HG03095 (cell line): ENCODE measurements around the gene FBXW11.
"Not testable (repeated sequence)": the region's sequence is repeated elsewhere in the genome, so short reads cannot be mapped to it uniquely, and the experiment has no call there.

Experiments used
- ATAC-seq: cut with Tn5 transposase; IDR thresholded peaks from one replicate; pipeline ENCODE4 v1.9.1; 2021; ENCODE audit warnings: moderate library complexity; ENCODE audit not compliant: unreplicated experiment

Gene FBXW11

DNA sequence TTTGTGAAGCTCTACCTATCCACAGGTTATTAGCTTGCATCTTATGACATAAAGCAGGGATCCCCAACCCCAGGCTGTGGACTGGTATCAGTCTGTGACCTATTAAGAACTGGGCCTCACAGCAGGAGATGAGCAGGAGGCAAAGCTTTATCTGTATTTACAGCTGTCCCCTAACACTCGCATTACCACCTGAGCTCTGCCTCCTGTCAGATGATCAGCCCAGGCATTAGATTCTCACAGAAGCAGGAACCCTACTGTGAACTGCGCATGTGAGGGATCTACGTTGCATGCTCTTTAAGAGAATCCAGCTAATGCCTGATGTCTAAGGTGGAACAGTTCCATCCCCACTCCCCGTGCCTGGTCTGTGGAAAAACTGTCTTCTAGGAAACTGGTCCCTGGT lies 19.7 kb downstream of the FBXW11 start:
- ATAC-seq, result no peak

DNA sequence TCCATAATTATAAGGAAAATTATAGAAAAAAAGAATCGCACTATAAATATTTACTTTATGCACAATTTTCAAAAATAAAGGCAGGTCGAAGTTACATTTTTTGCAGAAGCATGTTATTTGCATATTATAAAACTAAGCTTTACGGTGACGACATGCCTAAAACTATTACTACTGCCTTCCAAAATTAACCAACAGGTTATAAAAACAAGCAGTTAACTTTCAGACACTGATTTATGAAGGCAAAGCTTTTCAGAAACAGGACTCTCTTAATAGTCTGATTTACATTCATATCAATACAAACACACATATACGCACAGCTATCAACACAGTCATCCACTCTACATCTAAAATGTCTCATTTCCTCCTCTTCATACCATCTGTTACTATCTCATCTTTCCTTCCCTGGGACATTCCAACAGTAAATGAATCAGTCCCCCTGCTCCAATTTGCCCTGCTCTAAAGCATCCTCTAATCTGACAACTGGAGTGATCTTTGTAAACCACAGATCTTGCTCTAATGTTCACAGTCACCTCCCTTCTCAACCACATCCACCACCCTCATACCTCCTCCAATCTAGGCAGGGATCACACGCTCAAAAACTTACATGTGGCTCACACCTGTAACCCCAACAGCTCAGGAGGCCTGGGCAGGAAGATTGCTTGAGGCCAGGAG lies 21.6 kb downstream of the FBXW11 start:
- no peak for ATAC-seq

DNA sequence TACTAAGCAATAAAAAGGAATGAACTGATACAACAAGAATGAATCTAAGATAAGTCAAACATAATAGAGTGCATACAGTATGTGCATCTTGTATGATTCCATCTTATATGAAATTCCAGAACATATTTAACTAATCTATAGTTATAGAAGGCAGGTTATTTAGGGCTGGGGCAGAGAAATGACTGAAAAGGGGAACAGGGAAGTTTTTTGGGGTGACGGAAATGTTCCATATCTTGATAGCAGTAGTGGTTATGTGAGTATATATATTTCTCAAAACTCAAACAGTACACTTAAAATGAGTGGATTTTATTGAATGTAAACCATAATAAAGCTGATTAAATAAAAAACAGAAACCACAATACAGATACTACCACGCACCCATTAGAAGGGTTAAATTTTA lies 24.6 kb downstream of the FBXW11 start:
- no peak for ATAC-seq

DNA sequence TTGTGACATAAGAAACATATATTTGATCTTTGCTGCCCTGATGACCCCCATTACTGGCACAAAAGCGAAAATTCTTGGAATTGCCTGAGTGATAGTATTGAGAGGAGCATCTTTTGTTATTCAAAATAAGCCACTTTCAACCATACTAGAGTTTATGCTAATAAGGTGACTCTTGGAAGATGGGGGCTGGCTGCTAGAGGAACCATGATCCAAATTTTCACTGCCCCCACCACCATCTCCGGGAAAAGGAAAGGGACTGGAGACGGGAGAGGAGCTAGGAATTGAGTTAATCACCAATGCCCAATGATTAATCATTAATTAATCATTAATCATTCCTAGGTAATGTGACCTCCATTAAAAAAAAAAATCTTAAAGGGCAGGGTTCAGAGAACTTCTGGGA lies 25.6 kb downstream of the FBXW11 start:
- ATAC-seq, result no peak

DNA sequence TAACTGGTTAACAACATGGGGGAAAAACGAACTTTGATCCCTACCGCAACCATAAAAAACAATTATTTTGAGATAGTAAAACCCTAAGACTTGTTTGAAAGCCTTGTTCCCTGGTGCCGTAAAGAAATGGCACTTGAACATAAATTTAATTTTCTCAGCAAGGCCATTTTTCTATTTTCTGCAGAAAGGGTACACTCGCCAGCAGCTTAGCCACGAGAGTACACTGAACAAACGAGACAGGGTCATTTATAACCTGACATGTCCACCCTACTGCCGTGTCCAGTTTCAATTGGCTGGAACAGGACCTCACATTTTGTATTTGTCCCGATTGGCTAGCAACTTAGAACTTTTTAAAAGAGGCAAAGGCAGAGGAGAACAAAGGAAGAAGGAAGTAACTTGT lies 26.8 kb downstream of the FBXW11 start:
- no peak for ATAC-seq

DNA sequence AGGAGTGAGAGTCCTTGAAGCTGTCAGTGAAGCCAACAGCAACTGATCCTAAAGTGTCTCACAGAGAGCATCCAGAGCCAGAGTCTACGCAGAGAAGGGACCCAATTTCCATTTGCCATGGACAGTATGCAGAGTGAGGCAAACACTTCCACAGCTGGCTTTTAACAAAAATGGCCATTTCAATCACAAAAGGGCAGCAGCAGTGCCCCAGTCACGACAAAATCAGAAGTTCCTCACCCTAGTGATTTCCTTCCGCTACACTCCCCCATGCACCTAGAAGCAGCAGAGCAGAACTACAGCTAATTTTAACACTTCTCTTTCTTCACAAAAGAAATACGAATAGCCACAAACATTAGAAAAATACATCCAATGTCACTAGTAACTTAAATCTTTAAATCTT lies 27.9 kb downstream of the FBXW11 start:
- peak; percentile 61 for ATAC-seq

DNA sequence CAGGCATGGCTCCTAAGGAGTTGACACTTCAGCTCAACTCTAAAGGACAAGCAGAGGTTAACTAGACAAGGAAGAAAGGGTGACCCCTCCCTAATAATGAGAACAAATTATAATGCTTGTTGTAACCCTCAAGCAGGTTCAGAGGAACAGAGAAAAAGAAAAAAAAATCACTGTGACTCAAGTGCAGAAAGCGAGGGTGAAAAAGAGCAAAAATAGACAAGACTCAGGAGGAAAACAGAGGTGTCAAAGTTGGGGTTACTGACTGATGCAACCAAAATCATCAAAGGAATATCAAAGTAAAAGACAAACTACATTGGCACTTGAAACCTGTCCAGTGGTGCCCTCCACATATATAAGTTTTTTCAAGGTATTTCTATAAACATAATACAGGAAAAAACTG lies 28.4 kb downstream of the FBXW11 start:
- no peak for ATAC-seq

DNA sequence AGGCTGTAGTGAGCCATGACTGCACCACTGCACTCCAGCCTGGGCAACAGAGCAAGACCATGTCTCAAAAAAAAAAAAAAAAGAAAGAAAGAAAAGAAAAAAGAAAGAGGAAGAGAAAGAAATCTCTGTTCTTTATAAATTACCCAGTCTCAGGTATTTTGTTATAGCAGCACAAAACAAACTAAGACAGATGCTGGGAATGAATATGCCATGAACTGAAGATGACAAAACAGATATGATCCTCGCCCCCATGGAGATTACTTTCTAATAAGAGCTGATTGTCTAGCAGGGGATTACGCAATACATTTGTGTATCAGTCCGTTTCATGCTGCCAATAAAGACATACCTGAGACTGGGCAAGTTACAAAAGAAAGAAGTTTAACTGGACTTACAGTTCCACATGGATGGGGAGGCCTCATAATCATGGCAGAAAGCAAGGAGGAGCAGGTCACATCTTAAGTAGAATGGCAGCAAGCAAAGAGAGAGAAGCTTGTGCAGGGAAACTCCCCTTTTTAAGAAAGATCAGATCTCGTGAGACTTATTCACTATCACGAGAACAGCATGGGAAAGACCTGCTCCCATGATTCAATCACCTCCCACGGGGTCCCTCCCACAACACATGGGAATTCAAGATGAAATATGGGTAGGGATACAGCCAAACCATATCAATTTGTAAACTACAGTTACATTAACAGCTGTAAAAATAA lies 29.0 kb downstream of the FBXW11 start:
- not testable (repeated sequence) for ATAC-seq

DNA sequence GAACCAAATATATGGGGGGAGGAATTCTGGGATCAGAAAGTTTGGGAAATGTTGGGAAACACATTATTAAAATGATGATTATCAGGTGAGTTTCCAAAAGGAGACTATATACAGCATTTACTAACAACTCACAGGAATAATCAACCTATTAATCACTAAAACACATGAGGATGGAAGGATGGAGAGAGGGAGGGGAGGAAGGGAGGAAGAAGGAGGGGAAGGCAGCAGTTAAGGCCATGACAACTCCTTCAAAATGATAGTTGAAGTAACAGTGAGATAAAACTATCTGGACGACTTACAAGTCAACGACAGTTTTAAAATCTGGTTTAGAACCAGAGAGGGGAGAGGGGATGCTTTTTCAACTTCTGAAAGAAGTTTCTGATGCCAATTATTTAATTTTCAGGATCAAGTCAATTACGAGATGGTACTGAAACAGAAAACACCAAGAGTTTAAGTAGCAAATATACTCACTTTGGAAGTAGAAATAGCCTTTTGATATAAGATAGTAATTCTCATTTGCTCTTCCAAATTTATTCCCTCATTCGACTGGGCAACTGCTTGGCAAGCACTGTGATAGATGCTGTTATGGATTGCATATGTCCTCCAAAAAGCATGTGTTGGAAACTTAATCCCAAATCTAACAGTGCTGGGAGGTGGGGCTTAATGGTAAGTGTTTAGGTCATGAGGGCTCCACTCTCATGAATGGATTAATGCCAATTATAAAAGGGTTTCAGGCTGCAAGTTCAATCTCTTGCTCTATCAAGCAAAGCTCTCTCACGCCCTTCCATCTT lies 30.4 kb downstream of the FBXW11 start:
- ATAC-seq, result no peak

DNA sequence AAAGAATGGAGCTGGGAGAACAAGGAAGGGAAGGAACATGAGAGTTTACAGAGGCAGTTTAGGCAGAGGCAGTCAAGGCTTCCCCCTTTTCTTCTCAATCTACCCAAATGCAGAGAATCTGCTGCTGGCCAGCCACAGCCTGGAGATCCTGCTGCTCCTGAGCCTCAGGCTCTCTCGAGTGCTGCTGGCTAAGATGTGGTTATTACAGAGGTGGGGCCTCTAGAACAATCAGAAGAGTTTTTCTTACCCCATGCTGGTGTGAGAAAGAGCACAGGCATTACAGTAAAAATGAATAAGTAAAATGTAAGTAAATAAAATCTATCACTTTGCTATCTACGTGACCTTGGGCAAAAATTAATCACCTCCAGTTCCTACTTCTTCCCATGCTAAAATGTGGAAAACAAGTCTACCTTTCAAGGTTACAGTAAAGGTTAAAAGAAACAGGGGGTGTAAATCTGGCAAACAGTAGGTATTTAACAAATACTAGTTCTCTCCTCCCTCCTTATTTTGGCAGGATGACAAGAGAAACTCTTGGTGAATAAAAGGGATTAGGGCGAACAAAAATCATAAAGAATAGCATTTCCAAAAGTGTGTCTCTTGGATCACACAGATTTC lies 31.1 kb downstream of the FBXW11 start:
- ATAC-seq, result no peak

DNA sequence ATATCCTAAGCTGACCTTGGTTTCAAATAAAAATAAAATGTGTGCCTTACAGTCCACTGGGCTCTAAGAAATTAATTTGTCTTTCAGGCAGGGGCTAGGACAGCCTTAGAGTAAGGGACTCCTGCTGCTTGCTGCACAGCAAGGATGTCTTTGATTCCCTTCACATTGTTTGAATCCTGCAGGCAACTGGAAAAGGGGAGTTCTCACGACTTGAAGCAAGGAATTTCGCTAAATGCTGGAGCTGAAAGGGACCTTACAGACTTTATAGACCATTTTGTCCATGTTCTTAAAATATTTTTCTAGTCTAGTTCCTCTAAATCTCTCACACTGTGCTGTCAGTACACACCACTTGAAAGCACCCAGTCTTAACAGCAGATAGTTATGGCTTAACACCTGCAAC lies 35.6 kb downstream of the FBXW11 start:
- ATAC-seq, result no peak

DNA sequence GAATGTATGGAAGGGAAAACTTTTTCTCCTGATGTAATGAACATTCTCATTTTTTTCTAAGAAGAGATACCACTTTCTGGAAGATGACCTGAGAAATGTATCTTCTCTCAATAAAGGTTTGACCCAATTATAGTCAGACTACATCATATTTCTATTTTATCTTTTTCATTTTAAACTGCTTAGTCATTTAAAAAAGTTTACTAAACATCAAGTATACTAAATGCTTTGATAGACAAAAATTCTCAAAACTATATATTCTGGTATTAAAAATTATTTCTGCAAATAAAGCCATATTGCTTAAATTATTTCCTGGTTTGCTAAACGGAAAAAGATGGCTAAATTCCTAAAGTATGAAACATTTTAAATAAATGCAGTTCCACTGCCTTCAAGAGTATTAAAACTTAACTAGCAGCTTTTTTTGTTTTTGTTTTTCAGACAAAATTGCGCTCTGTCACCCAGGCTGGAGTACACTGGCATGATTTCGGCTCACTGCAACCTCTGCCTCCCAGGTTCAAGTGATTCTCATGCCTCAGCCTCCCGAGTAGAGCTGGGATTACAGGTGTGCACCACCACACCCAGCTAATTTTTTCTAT lies 37.1 kb downstream of the FBXW11 start:
- ATAC-seq, result no peak

DNA sequence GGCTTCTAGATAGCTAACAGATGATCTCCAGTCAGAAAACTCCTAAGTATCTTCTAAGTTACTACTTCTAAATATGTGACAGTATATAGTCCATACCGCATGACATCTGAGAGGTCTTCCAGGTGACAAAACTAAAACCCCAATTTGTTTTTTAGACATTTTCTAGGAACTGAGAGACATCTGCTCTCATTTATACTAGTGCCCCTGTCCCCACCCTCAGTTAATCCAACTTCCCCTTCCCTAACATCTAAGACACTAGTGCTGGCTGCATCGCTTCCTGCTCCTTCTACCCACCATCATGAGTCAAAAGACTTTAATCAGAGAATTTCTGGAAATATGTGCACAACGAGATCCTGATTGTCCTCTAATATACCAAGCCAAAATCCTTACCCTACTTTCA lies 37.9 kb downstream of the FBXW11 start:
- no peak for ATAC-seq

DNA sequence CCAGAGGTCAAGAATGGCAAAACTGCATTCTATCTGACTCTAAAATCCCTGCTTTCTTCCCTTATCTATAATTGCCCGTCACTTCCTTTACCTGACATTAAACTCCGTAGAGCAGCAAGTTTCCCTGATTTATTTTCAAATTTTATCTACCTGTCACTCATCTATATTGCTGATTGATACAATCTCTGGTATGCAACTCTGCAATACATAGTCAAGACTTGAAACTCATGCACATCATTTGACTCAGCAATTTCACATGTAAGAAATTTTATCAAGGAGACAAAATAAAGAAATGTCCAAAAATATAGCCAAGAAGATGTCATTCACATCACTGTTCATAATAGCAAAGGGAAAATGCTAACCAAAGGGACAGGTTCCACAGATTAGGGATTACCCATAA lies 39.5 kb downstream of the FBXW11 start:
- no peak for ATAC-seq

DNA sequence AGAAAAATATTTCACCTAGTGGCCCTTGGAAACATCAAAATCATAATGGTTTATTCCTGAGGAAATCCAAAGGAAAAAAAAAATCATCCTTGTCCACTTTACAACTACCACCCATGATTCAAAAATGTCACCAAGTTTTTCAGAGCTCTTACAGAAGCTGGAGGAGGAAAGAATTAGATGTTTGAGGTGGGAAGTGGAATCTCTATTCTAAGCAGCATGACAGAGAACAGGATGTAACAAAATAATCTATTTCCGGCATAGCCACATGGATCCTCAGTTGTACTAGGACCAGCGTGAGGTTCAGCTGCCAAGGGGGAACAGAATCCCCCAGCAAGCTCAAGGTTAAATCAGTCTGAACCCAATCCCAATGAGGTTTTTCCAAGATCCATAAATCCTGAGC lies 40.2 kb downstream of the FBXW11 start:
- ATAC-seq, result no peak

DNA sequence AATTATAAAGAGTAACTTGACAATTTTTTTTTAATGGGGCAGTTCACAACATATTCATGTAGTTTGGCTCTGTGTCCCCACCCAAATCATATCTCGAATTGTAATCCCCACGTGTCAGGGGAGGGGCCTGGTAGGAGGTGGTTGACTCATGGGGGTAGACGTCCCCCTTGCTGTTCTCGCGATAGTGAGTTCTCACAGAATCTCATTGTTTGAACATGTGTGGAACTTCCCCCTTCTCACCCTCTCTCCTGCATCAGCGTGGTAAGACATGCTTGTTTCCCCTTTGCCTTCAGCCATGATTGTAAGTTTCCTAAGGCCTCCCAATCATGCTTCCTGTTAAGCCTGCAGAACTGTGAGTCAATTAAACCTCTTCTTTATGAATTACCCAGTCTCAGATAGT lies 40.7 kb downstream of the FBXW11 start:
- ATAC-seq, result no peak

DNA sequence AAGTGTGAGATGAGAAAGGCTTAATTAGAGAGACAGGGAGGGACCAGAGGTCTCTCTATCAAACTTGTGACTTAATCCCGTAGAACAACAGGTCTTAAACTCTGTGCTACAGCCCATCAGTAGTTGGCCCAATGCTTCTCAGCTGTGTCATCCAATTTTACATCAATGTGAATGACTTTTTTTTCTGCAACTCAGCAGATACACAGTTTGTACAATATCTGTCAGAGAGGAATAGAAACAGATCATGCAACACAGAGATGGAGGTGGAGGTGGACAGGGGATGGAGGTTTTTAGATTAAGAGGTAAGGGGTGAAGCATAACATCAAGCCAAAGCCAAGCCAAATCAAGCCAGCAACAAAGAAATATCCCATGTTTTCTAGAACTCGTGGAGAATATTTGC lies 43.0 kb downstream of the FBXW11 start:
- no peak for ATAC-seq

DNA sequence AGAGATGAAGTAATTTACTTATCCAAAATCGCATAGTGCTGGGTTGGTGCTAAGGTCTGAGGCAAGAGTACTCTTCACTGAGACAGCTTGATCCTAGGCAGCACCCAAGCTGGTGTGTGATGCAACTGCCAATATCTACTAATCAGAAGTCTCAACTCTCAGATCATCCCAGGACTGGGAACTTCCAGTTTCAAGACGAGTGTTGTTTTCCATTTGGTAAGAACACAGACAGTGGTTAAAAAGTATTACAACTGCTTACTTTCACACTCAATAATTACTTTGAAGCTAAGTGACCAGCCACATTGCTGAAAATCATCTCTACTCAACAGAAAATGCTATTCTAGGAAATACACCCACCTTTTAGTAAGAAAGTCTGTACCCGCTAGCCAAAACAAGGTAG lies 45.3 kb downstream of the FBXW11 start:
- peak; percentile 72 for ATAC-seq

DNA sequence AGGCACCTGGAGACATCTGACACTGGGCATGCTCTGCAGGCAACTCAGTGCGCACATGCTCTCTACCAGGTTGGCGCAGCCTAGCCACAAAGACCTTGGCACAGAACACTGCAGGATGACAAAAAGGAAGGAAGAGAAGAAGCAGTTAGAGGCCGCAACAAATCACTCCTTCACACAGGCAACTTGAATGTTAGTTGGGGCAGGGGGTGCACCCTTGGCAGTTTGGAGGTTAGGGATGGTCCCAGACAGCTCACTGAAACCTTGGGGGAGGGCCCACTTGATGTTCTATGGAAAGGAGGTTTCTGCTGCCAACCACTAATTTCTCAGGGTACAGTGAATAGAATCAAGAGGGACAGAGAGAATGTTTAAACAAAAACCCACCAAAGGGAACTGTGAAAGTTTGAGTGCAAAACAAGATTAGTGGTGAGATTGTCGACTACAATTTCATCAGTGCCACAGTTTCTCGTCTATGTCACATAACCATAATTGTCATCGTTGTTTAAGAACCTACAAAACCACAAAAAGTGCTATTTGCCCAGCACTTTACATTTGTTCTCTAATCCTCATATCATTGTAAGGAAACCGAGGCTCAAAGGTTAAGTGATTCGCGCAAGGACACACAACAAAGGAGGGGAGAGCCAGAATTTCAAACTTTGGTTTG lies 48.7 kb downstream of the FBXW11 start:
- peak; percentile 38 for ATAC-seq

DNA sequence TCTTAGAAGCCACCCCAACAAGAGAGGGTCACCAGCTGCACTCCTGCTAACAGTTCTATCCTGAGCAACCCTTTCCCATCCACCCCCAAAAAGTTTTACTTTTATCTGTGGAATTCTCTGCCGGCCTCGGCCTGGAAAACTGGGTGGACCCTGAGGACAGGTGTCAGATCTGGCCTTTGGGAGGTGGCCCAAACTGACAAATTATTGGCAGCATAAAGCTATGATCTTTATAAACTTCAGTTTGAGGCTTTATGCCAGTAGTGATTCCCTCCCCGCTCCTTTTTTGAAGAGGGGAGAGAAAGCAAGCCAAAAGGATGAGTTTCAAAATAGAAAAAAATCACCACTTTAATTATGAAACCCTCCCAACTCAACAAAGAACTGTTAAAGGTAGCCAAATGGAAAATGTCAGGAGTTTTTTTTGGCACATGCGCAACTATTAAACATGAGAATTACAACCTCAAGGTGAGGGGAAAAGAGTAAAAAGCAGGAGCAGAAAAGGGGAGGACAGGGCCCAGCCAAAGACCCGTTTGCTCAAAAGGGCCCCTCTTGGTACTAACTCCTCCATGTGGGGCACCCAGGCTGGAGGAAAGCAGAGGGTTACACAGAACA lies 49.4 kb downstream of the FBXW11 start:
- no peak for ATAC-seq
